Brain microvascular endothelial cell (primary cell): ENCODE measurements around the gene GLCCI1.

Experiments
- DNase-seq: peaks from one replicate; pipeline ENCODE4 v3.0.0-alpha.2; 2020
- H3K27ac ChIP-seq: fragments of 250-450 bp; sonication (Bioruptor Pico); 2 replicates; pipeline ENCODE4 v1.5.1; 2020; ENCODE audit warnings: mild to moderate bottlenecking, moderate library complexity
- H3K27me3 ChIP-seq: fragments of 250-450 bp; sonication (Bioruptor Pico); replicated peaks from 2 replicates; pipeline ENCODE4 v1.5.1; 2020; ENCODE audit warnings: mild to moderate bottlenecking
- H3K36me3 ChIP-seq: fragments of 250-450 bp; sonication (Bioruptor Pico); replicated peaks from 2 replicates; pipeline ENCODE4 v1.5.1; 2020; ENCODE audit warnings: mild to moderate bottlenecking
- H3K4me3 ChIP-seq: 2 replicates; pipeline ENCODE4 v1.5.1; 2011; ENCODE audit warnings: low read depth, mild to moderate bottlenecking, control low read depth, low read length, moderate library complexity
- CTCF ChIP-seq: IDR thresholded peaks from 2 replicates; pipeline ENCODE4 v1.5.1; 2011; ENCODE audit warnings: low read depth, mild to moderate bottlenecking, moderate library complexity, low read length, control low read depth, inconsistent platforms; ENCODE audit errors: missing control alignments
- in situ Hi-C: cut with HindIII; loops from 2 replicates; pipeline ENCODE4 v1.10.0; 2017; ENCODE audit warnings: low sequenced_read_pairs, low pct_ligation_motif_present

GLCCI1 gene

DNA sequence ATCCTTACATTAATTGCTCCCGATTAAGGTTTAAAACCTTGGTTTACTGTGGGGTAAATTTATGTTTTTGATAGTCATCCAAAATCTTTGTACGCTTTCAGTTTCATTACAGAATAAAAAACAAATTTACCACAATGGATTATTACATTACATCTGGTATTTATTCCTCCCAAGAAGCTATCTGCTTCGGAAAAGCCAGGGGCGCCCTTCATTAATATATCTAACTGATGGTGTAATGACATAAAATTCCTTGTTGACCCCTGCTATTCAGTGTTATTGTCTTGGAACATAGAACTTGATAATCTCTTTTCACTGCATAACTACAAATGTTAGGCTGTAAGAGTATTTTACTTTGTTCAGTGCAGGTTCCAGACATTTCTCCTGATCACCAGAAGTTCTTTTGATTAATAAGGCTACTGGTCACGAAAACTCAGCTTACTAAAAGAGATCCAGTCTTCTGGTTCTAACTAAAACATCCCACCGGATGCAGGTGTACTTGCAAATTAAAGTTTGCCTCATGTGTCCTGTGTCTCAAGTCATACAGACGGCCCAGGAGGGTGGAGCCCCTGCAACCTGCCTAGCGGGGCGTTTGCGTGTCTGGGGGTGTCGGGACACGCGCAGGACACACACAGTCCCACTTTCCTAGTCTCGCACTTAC is 581 bp upstream of the GLCCI1 start:
- in situ Hi-C loops, result no loop called here
- DNase-seq, result no peak
- Histone ChIP-seq H3K27me3 (no peaks in the 10 kb centered on the region), H3K27ac (no peak overlapping the region), H3K4me3 (peak overlapping the region; percentile 79), H3K36me3 (no peaks in the 10 kb centered on the region)
- no peak for TF ChIP-seq CTCF

DNA sequence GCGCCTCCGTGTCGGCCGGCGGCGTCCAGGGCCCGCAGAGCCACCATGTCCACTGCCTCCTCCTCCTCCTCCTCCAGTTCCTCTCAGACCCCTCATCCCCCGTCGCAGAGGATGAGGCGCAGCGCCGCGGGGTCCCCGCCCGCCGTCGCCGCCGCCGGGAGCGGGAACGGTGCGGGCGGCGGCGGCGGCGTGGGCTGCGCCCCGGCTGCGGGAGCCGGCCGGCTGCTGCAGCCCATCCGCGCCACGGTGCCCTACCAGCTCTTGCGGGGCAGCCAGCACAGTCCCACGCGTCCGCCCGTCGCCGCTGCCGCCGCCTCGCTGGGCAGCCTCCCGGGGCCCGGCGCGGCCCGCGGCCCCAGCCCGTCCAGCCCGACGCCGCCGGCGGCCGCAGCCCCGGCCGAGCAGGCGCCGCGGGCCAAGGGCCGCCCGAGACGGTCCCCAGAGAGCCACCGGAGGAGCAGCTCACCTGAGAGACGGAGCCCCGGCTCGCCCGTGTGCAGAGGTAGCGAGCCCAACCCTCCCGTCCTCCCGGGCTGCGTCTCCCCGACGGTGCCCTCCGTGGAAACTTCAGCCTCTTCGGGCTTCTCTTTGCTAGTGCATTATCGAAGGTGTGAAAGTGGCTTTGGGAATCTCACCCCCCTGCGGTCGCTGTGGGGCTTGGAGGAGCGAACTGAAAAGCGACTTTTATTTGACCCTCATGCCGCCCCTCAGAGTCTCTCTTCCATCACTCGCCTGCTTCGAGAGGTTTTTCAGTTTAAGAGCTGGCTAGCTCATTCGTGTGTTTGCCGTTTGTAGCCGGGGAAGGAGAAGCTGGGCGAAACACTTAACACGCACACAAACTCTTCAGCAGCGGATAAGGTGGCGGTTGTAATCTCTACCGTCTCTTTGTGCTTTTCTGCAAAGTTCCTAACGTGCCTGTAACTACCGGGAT is 975 bp downstream of the GLCCI1 start:
- H3K4me3 ChIP-seq, result peak overlapping the region; percentile 79
- DNase-seq, result peak; percentile 33
- peak overlapping the region; percentile 67 for H3K27ac ChIP-seq
- in situ Hi-C loops, result no loop called here
- H3K27me3 ChIP-seq, result no peaks in the 10 kb centered on the region
- no peaks in the 10 kb centered on the region for H3K36me3 ChIP-seq
- TF ChIP-seq CTCF, result peak; percentile 17

DNA sequence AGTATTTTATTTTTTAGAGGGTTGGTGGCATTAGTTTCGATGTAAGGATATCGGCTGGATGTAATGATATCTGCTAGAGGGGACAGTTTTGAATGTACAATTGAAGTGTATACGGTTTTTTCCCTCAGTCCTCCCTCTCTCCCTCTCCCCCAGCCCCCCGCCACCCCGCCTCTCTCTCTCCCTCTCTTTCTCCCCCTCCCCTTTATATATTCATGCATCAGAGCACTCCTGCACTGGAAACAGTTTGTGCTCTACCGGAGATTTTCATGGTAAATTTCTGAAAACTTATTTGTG is 1.6 kb downstream of the GLCCI1 start:
- H3K27ac ChIP-seq, result no peak overlapping the region

GRCh38 chr7:7970531-7971307 is 2.1 kb downstream of the GLCCI1 start:
- H3K27ac ChIP-seq, result no peak overlapping the region

More for the DNA sequence above, 1.6 kb downstream of the GLCCI1 start:
- no peaks in the 10 kb centered on the region for H3K36me3 ChIP-seq
- in situ Hi-C loops, result no loop called here
- DNase-seq, result no peak
- H3K4me3 ChIP-seq, result peak overlapping the region; percentile 79
- H3K27me3 ChIP-seq, result no peaks in the 10 kb centered on the region
- TF ChIP-seq CTCF, result no peak

More at GRCh38 chr7:7970531-7971307, 2.1 kb downstream of the GLCCI1 start:
- H3K36me3 ChIP-seq, result no peaks in the 10 kb centered on the region
- no peak for DNase-seq
- H3K27me3 ChIP-seq, result no peaks in the 10 kb centered on the region
- in situ Hi-C loops, result no loop called here
- no peak for TF ChIP-seq CTCF
- H3K4me3 ChIP-seq, result peak overlapping the region; percentile 79
